ENCODE results near the gene DOCK9. TPM values are rescaled to one million over a fixed set of nuclear protein-coding genes. Genes with fewer than 3 reads are reported as not detected.
A peak's percentile ranks its signal among the peaks of the same experiment; 100 is the strongest.

The DOCK9 gene
- 10 to 100 TPM in 2 of 8 experiments, 1 to 10 TPM in 6; 1.8 to 39.0 (median 4.9) TPM for total RNA-seq

- peak; percentile 74 to 96 (median 88) for ATAC-seq (replicated peaks in 6 of 8)
- Histone ChIP-seq H3K4me3 (no peak within 1 kb of the TSS), H3K4me1 (replicated peaks in 1 of 2) (peaks cover 6 to 20% of the 10 kb centered on the region in 2 donors), H3K27ac (no peak within 1 kb of the TSS)
- WGBS, 10 experiments, result 0 to 66% (median 30%) methylated on average over 1 to 14 of the region's 16 CpGs
- in situ Hi-C loops (cut with MboI; ENCODE audit: low pct_unique_long_range_greater_than_20kb in 2 of 9, low sequenced_read_pairs in 9 of 9, unreplicated experiment in 9 of 9), result no loop called here
These were observed at the start of gene DOCK9 for GRCh38 chr13:98977568-98978265. TSS of gene DOCK9 (minus strand) at chr13:98978064. CDS start at chr13:98977909, 155 bp downstream.

- H3K4me1 ChIP-seq (replicated peaks in 1 of 2), result no peaks in the 10 kb centered on the region
- in situ Hi-C loops (cut with MboI; ENCODE audit: low pct_unique_long_range_greater_than_20kb in 2 of 9, low sequenced_read_pairs in 9 of 9, unreplicated experiment in 9 of 9), result loop anchor here in 1 of 9 experiments (25.0 kb wide), 1 partner anchor 165 kb away; no protein-coding TSS in a partner anchor
These were observed 49.4 kb upstream of the DOCK9 start for GRCh38 chr13:99027260-99027659.

GRCh38 chr13:99022941-99023340, 45.1 kb upstream of the DOCK9 start:
- Histone ChIP-seq H3K27ac (no peak overlapping the region), H3K4me3 (no peak overlapping the region), H3K4me1 (replicated peaks in 1 of 2) (no peaks in the 10 kb centered on the region)
- in situ Hi-C loops (cut with MboI; ENCODE audit: low pct_unique_long_range_greater_than_20kb in 2 of 9, low sequenced_read_pairs in 9 of 9, unreplicated experiment in 9 of 9), result no loop called here
- ATAC-seq (replicated peaks in 6 of 8), result peak in 3 of 8 experiments; percentile 78 to 96 (median 88)
- WGBS, 10 experiments, result 0 to 80% (median 35%) methylated on average over 1 to 4 of the region's 4 CpGs; no CpG with 5 or more reads in 2 of the 10 experiments

More at GRCh38 chr13:99027260-99027659, 49.4 kb upstream of the DOCK9 start:
- no peak for ATAC-seq (replicated peaks in 6 of 8)
- no peak overlapping the region for H3K27ac ChIP-seq
- no peak overlapping the region for H3K4me3 ChIP-seq
- 73 to 100% (median 100%) methylated on average over 1 to 5 of the region's 7 CpGs; no CpG with 5 or more reads in 2 of the 10 experiments for WGBS, 10 experiments

GRCh38 chr13:99018418-99019180, 40.7 kb upstream of the DOCK9 start:
- H3K4me1 ChIP-seq (replicated peaks in 1 of 2), result no peaks in the 10 kb centered on the region
- 80 to 100% (median 100%) methylated on average over 1 to 3 of the region's 3 CpGs; no CpG with 5 or more reads in 2 of the 10 experiments for WGBS, 10 experiments
- peak in 1 of 8 experiments; percentile 24 for ATAC-seq (replicated peaks in 6 of 8)
- H3K4me3 ChIP-seq, result no peak overlapping the region
- in situ Hi-C loops (cut with MboI; ENCODE audit: low pct_unique_long_range_greater_than_20kb in 2 of 9, low sequenced_read_pairs in 9 of 9, unreplicated experiment in 9 of 9), result no loop called here
- no peak overlapping the region for H3K27ac ChIP-seq

GRCh38 chr13:99015606-99016490, 38.0 kb upstream of the DOCK9 start:
- Histone ChIP-seq H3K27ac (no peak overlapping the region), H3K4me1 (replicated peaks in 1 of 2) (no peaks in the 10 kb centered on the region), H3K4me3 (no peak overlapping the region)
- 0 to 88% (median 55%) methylated on average over 2 to 14 of the region's 15 CpGs; no CpG with 5 or more reads in 1 of the 10 experiments for WGBS, 10 experiments
- in situ Hi-C loops (cut with MboI; ENCODE audit: low pct_unique_long_range_greater_than_20kb in 2 of 9, low sequenced_read_pairs in 9 of 9, unreplicated experiment in 9 of 9), result no loop called here
- peak in 3 of 8 experiments; percentile 23 to 31 (median 27) for ATAC-seq (replicated peaks in 6 of 8)

GRCh38 chr13:99014522-99014921, 36.7 kb upstream of the DOCK9 start:
- no peak for ATAC-seq (replicated peaks in 6 of 8)
- Histone ChIP-seq H3K4me1 (replicated peaks in 1 of 2) (no peaks in the 10 kb centered on the region), H3K4me3 (no peak overlapping the region), H3K27ac (no peak overlapping the region)
- in situ Hi-C loops (cut with MboI; ENCODE audit: low pct_unique_long_range_greater_than_20kb in 2 of 9, low sequenced_read_pairs in 9 of 9, unreplicated experiment in 9 of 9), result no loop called here
- 57 to 100% (median 86%) methylated on average over 1 to 4 of the region's 4 CpGs; no CpG with 5 or more reads in 2 of the 10 experiments for WGBS, 10 experiments

- ATAC-seq (replicated peaks in 6 of 8), result peak in 2 of 8 experiments; percentile 18 to 31
- WGBS, 10 experiments, result 77 to 100% (median 87%) methylated on average over 1 to 6 of the region's 6 CpGs; no CpG with 5 or more reads in 2 of the 10 experiments
- in situ Hi-C loops (cut with MboI; ENCODE audit: low pct_unique_long_range_greater_than_20kb in 2 of 9, low sequenced_read_pairs in 9 of 9, unreplicated experiment in 9 of 9), result no loop called here
- no peaks in the 10 kb centered on the region for H3K4me1 ChIP-seq (replicated peaks in 1 of 2)
- H3K27ac ChIP-seq, result no peak overlapping the region
- no peak overlapping the region for H3K4me3 ChIP-seq
These were observed 36.1 kb upstream of the DOCK9 start for GRCh38 chr13:99013951-99014350.

- H3K27ac ChIP-seq, result no peak overlapping the region
- H3K4me1 ChIP-seq (replicated peaks in 1 of 2), result no peaks in the 10 kb centered on the region
- WGBS, 10 experiments, result 71 to 100% (median 100%) methylated on average over 1 of the region's 1 CpG; no CpG with 5 or more reads in 5 of the 10 experiments
- ATAC-seq (replicated peaks in 6 of 8), result no peak
- in situ Hi-C loops (cut with MboI; ENCODE audit: low pct_unique_long_range_greater_than_20kb in 2 of 9, low sequenced_read_pairs in 9 of 9, unreplicated experiment in 9 of 9), result no loop called here
- no peak overlapping the region for H3K4me3 ChIP-seq
These were observed 34.7 kb upstream of the DOCK9 start for GRCh38 chr13:99012539-99012938.

- no peak for ATAC-seq (replicated peaks in 6 of 8)
- H3K4me3 ChIP-seq, result no peak overlapping the region
- in situ Hi-C loops (cut with MboI; ENCODE audit: low pct_unique_long_range_greater_than_20kb in 2 of 9, low sequenced_read_pairs in 9 of 9, unreplicated experiment in 9 of 9), result no loop called here
- no peaks in the 10 kb centered on the region for H3K4me1 ChIP-seq (replicated peaks in 1 of 2)
- H3K27ac ChIP-seq, result no peak overlapping the region
- WGBS, 10 experiments, result 58 to 100% (median 89%) methylated on average over 1 to 4 of the region's 4 CpGs
These were observed 32.2 kb upstream of the DOCK9 start for GRCh38 chr13:99009987-99010551.

GRCh38 chr13:99008577-99008976, 30.7 kb upstream of the DOCK9 start:
- Histone ChIP-seq H3K27ac (no peak overlapping the region), H3K4me1 (replicated peaks in 1 of 2) (no peaks in the 10 kb centered on the region), H3K4me3 (no peak overlapping the region)
- no peak for ATAC-seq (replicated peaks in 6 of 8)
- WGBS, 10 experiments, result 67 to 100% (median 94%) methylated on average over 1 to 3 of the region's 3 CpGs; no CpG with 5 or more reads in 3 of the 10 experiments
- in situ Hi-C loops (cut with MboI; ENCODE audit: low pct_unique_long_range_greater_than_20kb in 2 of 9, low sequenced_read_pairs in 9 of 9, unreplicated experiment in 9 of 9), result no loop called here

- ATAC-seq (replicated peaks in 6 of 8), result no peak
- 9 to 100% (median 63%) methylated on average over 1 of the region's 1 CpG; no CpG with 5 or more reads in 3 of the 10 experiments for WGBS, 10 experiments
- Histone ChIP-seq H3K4me3 (no peak overlapping the region), H3K27ac (no peak overlapping the region), H3K4me1 (replicated peaks in 1 of 2) (no peaks in the 10 kb centered on the region)
- in situ Hi-C loops (cut with MboI; ENCODE audit: low pct_unique_long_range_greater_than_20kb in 2 of 9, low sequenced_read_pairs in 9 of 9, unreplicated experiment in 9 of 9), result no loop called here
These were observed 29.6 kb upstream of the DOCK9 start for GRCh38 chr13:99007414-99007986.

GRCh38 chr13:99005609-99006008, 27.7 kb upstream of the DOCK9 start:
- no peak overlapping the region for H3K4me3 ChIP-seq
- ATAC-seq (replicated peaks in 6 of 8), result no peak
- in situ Hi-C loops (cut with MboI; ENCODE audit: low pct_unique_long_range_greater_than_20kb in 2 of 9, low sequenced_read_pairs in 9 of 9, unreplicated experiment in 9 of 9), result no loop called here
- no peaks in the 10 kb centered on the region for H3K4me1 ChIP-seq (replicated peaks in 1 of 2)
- no peak overlapping the region for H3K27ac ChIP-seq
